GM12878 (cell line): ENCODE measurements around the gene TBX4. TPM values are rescaled to one million over a fixed set of nuclear protein-coding genes. Genes with fewer than 3 reads are reported as not detected.

Experiments
- BCL11A ChIP-seq: IDR thresholded peaks from 2 replicates; pipeline ENCODE4 v1.6.1; 2011; ENCODE audit warnings: low read depth, low read length
- BHLHE40 ChIP-seq, 2 experiments: fragments of 450-650 bp in 1 of 2; IDR thresholded peaks; 2 replicates each; pipeline ENCODE4 v1.6.1; 2011 to 2017; ENCODE audit warnings: low read depth in 2 of 2, borderline replicate concordance in 1 of 2, improper control_type of control experiment in 1 of 2, low read length in 1 of 2, mild to moderate bottlenecking in 1 of 2
- ESRRA ChIP-seq: IDR thresholded peaks from 2 replicates; pipeline ENCODE4 v1.6.1; 2012; ENCODE audit warnings: mild to moderate bottlenecking, low read length, improper control_type of control experiment
- IRF4 ChIP-seq: IDR thresholded peaks from 2 replicates; pipeline ENCODE4 v1.6.1; 2011; ENCODE audit warnings: low read depth, low read length
- JUND ChIP-seq: IDR thresholded peaks from 2 replicates; pipeline ENCODE4 v1.6.1; 2012; ENCODE audit warnings: low read depth, mild to moderate bottlenecking, low read length, improper control_type of control experiment, moderate library complexity
- NFXL1 ChIP-seq: fragments of 450-650 bp; IDR thresholded peaks from 2 replicates; pipeline ENCODE4 v1.6.1; 2017; ENCODE audit warnings: antibody characterized with exemption, mild to moderate bottlenecking, borderline replicate concordance
- NR2C1 ChIP-seq: fragments of 450-650 bp; IDR thresholded peaks from 2 replicates; pipeline ENCODE4 v1.6.1; 2017; ENCODE audit warnings: antibody characterized with exemption, mild to moderate bottlenecking, moderate library complexity
- POU2F2 ChIP-seq: IDR thresholded peaks from 3 replicates; pipeline ENCODE4 v1.6.1; 2011; ENCODE audit warnings: low read depth, mild to moderate bottlenecking, low read length, borderline replicate concordance
- RUNX3 ChIP-seq: IDR thresholded peaks from 2 replicates; pipeline ENCODE4 v1.6.1; 2012; ENCODE audit warnings: low read length, inconsistent platforms
- SIN3A ChIP-seq: IDR thresholded peaks from 2 replicates; pipeline ENCODE4 v1.6.1; 2012; ENCODE audit warnings: low read depth, low read length, improper control_type of control experiment
- SMAD1 ChIP-seq: fragments of 450-650 bp; IDR thresholded peaks from 2 replicates; pipeline ENCODE4 v1.6.1; 2018; ENCODE audit warnings: mild to moderate bottlenecking, low read depth; ENCODE audit not compliant: partially characterized antibody
- SUZ12 ChIP-seq: fragments of 200-600 bp; sonication (generic); IDR thresholded peaks from one replicate; pipeline ENCODE4 v1.6.1; 2018; ENCODE audit warnings: antibody characterized with exemption, mild to moderate bottlenecking; ENCODE audit not compliant: unreplicated experiment
- TARDBP ChIP-seq: IDR thresholded peaks from 2 replicates; pipeline ENCODE4 v1.6.1; 2016; ENCODE audit warnings: borderline replicate concordance
- ZNF217 ChIP-seq: fragments of 450-650 bp; IDR thresholded peaks from 2 replicates; pipeline ENCODE4 v1.6.1; 2017; ENCODE audit warnings: antibody characterized with exemption, mild to moderate bottlenecking
- ZSCAN29 ChIP-seq: fragments of 450-650 bp; IDR thresholded peaks from 2 replicates; pipeline ENCODE4 v1.6.1; 2017; ENCODE audit warnings: mild to moderate bottlenecking, moderate library complexity
- polyA plus RNA-seq, 11 experiments: library from polyadenylated mRNA; depleted of rRNA in 4 of 11; unstranded in 6 of 11; stranded (reverse) in 5 of 11; fragments of >200 nt; fragmentation: Nextera tagmentation in 4 of 11; fragmentation: Illumina TruSeq in 1 of 11; extraction: Ambion mirVana in 4 of 11; extraction: Trizol in 1 of 11; gene quantifications; 1 replicate in 1 of 11; 2 replicates in 10 of 11; pipeline versions ENCODE4 v1.2.1 to v1.2.3, GENCODE V29; 2011 to 2016; ENCODE audit warnings: inconsistent platforms in 2 of 11, missing spikeins in 2 of 11, low read depth in 1 of 11
- total RNA-seq, 4 experiments: library from RNA; depleted of rRNA in 3 of 4; stranded (reverse); fragments of >200 nt in 3 of 4; fragmentation: Illumina TruSeq in 1 of 4; extraction: Trizol in 1 of 4; gene quantifications; 2 replicates each; pipeline versions ENCODE4 v1.2.1 to v1.2.3, GENCODE V29; 2013 to 2021
- TF ChIP-seq, protein P1 (sequence below): IDR thresholded peaks from 2 replicates; pipeline ENCODE4 v1.6.1; 2012; ENCODE audit warnings: low read length, inconsistent platforms
- TF ChIP-seq, protein P2 (sequence below): fragments of 450-650 bp; IDR thresholded peaks from 2 replicates; pipeline ENCODE4 v1.6.1; 2016; ENCODE audit warnings: mild to moderate bottlenecking
- TF ChIP-seq, protein P3 (sequence below): fragments of 450-650 bp; IDR thresholded peaks from 2 replicates; pipeline ENCODE4 v1.6.1; 2017; ENCODE audit warnings: mild to moderate bottlenecking
- TF ChIP-seq, protein P4 (sequence below): fragments of 450-650 bp; IDR thresholded peaks from 2 replicates; pipeline ENCODE4 v1.6.1; 2017; ENCODE audit warnings: mild to moderate bottlenecking, moderate library complexity
- TF ChIP-seq, protein P5 (sequence below), 3 experiments: IDR thresholded peaks in 2 of 3; conservative IDR thresholded peaks in 1 of 3; 2 replicates each; pipeline ENCODE4 v1.5.1; 2011; ENCODE audit warnings: low read depth in 3 of 3, low read length in 3 of 3, mild to moderate bottlenecking in 3 of 3, control low read depth in 2 of 3, moderate library complexity in 2 of 3, inconsistent platforms in 1 of 3, mixed read lengths in 1 of 3; ENCODE audit not compliant: control insufficient read depth in 2 of 3, insufficient read depth in 1 of 3; ENCODE audit errors: extremely low read depth in 1 of 3

TBX4 gene
- total and polyA plus RNA-seq, 10 of the 15 experiments (the other 5 are each of a cell fraction or from before 2014, with no cell fraction given): 0.01 TPM; not detected in 9

DNA sequence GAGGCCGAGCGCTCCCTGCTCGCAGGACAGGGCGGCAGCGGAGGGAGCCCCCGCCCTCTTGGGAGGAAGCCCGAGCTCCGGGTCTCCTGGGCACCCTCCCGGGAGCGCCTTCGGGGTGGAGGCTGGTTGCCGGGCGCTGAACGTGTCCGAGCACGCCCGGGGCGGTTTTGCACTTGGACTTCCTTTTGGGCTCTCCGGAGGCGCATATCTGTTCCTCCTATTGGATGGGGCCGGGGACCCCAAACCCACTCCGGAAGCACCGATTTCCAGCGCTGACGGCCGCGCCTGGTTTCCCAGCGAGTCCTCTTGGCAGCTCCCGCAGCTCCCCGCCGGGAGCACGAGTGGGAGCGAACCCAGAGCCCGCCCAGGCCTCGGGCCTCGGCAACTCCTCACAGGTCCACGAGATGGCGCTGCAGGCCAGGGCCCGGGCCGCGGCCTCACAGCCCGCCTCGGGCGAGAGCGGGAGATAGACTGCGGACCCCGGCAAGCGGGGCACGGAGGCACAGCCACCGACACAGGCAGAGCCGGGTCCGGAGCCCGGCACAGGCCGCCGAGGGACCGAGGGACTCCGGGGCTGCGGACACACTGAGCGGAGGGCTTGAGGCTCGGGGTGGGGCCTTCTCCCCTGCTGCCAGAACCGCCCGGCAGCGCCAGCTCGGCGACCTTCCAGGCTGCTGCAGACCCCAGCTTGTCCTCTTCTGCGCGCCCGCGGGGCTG is 39.9 kb upstream of the TBX4 start (continued):
- TF ChIP-seq BHLHE40 (IDR thresholded peaks at IDR 0.05; ENCODE audit: borderline replicate concordance in 1 of 2, low read depth in 2 of 2, low read length in 1 of 2): peak in 1 of 2 experiments; percentile 51; a peak in 2 of 4 replicates
- TF ChIP-seq, protein P1, sequence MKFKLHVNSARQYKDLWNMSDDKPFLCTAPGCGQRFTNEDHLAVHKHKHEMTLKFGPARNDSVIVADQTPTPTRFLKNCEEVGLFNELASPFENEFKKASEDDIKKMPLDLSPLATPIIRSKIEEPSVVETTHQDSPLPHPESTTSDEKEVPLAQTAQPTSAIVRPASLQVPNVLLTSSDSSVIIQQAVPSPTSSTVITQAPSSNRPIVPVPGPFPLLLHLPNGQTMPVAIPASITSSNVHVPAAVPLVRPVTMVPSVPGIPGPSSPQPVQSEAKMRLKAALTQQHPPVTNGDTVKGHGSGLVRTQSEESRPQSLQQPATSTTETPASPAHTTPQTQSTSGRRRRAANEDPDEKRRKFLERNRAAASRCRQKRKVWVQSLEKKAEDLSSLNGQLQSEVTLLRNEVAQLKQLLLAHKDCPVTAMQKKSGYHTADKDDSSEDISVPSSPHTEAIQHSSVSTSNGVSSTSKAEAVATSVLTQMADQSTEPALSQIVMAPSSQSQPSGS: no peak
- TF ChIP-seq, protein P2, sequence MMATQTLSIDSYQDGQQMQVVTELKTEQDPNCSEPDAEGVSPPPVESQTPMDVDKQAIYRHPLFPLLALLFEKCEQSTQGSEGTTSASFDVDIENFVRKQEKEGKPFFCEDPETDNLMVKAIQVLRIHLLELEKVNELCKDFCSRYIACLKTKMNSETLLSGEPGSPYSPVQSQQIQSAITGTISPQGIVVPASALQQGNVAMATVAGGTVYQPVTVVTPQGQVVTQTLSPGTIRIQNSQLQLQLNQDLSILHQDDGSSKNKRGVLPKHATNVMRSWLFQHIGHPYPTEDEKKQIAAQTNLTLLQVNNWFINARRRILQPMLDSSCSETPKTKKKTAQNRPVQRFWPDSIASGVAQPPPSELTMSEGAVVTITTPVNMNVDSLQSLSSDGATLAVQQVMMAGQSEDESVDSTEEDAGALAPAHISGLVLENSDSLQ: no peak
- TF ChIP-seq, protein P3, sequence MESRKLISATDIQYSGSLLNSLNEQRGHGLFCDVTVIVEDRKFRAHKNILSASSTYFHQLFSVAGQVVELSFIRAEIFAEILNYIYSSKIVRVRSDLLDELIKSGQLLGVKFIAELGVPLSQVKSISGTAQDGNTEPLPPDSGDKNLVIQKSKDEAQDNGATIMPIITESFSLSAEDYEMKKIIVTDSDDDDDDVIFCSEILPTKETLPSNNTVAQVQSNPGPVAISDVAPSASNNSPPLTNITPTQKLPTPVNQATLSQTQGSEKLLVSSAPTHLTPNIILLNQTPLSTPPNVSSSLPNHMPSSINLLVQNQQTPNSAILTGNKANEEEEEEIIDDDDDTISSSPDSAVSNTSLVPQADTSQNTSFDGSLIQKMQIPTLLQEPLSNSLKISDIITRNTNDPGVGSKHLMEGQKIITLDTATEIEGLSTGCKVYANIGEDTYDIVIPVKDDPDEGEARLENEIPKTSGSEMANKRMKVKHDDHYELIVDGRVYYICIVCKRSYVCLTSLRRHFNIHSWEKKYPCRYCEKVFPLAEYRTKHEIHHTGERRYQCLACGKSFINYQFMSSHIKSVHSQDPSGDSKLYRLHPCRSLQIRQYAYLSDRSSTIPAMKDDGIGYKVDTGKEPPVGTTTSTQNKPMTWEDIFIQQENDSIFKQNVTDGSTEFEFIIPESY: no peak
- TF ChIP-seq IRF4: no peak
- TF ChIP-seq, protein P4, sequence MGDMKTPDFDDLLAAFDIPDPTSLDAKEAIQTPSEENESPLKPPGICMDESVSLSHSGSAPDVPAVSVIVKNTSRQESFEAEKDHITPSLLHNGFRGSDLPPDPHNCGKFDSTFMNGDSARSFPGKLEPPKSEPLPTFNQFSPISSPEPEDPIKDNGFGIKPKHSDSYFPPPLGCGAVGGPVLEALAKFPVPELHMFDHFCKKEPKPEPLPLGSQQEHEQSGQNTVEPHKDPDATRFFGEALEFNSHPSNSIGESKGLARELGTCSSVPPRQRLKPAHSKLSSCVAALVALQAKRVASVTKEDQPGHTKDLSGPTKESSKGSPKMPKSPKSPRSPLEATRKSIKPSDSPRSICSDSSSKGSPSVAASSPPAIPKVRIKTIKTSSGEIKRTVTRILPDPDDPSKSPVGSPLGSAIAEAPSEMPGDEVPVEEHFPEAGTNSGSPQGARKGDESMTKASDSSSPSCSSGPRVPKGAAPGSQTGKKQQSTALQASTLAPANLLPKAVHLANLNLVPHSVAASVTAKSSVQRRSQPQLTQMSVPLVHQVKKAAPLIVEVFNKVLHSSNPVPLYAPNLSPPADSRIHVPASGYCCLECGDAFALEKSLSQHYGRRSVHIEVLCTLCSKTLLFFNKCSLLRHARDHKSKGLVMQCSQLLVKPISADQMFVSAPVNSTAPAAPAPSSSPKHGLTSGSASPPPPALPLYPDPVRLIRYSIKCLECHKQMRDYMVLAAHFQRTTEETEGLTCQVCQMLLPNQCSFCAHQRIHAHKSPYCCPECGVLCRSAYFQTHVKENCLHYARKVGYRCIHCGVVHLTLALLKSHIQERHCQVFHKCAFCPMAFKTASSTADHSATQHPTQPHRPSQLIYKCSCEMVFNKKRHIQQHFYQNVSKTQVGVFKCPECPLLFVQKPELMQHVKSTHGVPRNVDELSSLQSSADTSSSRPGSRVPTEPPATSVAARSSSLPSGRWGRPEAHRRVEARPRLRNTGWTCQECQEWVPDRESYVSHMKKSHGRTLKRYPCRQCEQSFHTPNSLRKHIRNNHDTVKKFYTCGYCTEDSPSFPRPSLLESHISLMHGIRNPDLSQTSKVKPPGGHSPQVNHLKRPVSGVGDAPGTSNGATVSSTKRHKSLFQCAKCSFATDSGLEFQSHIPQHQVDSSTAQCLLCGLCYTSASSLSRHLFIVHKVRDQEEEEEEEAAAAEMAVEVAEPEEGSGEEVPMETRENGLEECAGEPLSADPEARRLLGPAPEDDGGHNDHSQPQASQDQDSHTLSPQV: no peak
- TF ChIP-seq ZSCAN29: no peak
- TF ChIP-seq NFXL1: peak; percentile 70
- TF ChIP-seq, protein P5, sequence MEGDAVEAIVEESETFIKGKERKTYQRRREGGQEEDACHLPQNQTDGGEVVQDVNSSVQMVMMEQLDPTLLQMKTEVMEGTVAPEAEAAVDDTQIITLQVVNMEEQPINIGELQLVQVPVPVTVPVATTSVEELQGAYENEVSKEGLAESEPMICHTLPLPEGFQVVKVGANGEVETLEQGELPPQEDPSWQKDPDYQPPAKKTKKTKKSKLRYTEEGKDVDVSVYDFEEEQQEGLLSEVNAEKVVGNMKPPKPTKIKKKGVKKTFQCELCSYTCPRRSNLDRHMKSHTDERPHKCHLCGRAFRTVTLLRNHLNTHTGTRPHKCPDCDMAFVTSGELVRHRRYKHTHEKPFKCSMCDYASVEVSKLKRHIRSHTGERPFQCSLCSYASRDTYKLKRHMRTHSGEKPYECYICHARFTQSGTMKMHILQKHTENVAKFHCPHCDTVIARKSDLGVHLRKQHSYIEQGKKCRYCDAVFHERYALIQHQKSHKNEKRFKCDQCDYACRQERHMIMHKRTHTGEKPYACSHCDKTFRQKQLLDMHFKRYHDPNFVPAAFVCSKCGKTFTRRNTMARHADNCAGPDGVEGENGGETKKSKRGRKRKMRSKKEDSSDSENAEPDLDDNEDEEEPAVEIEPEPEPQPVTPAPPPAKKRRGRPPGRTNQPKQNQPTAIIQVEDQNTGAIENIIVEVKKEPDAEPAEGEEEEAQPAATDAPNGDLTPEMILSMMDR (IDR thresholded peaks at IDR 0.05 in 2 of 3, conservative IDR thresholded peaks at IDR 0.05 in 1 of 3; ENCODE audit: control insufficient read depth in 2 of 3, extremely low read depth in 1 of 3, insufficient read depth in 1 of 3, low read depth in 3 of 3, low read length in 3 of 3): peak; percentile 83 to 94 (median 87)
- no peak for TF ChIP-seq SMAD1
- TF ChIP-seq ESRRA: no peak
- TF ChIP-seq ZNF217: no peak
- TF ChIP-seq JUND: no peak
- TF ChIP-seq RUNX3: no peak
- TF ChIP-seq BCL11A: no peak
- no peak for TF ChIP-seq NR2C1
- peak; percentile 57; the same call in 1 of the 2 replicates for TF ChIP-seq TARDBP
- TF ChIP-seq SIN3A: no peak
- TF ChIP-seq SUZ12: no peak
- TF ChIP-seq POU2F2: 0 out of 3 replicates have a peak, but pooled peaks have one; percentile 29
